CMK (cell line): ENCODE data around the gene PIGH.
"Not testable (repeated sequence)": the region's sequence is repeated elsewhere in the genome, so short reads cannot be mapped to it uniquely, and the experiment has no call there.

Source experiments
- DNase-seq: peaks from one replicate; pipeline ENCODE4 v3.0.0-alpha.2; 2010; ENCODE audit warnings: low read depth

The PIGH gene, protein sequence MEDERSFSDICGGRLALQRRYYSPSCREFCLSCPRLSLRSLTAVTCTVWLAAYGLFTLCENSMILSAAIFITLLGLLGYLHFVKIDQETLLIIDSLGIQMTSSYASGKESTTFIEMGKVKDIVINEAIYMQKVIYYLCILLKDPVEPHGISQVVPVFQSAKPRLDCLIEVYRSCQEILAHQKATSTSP

DNA sequence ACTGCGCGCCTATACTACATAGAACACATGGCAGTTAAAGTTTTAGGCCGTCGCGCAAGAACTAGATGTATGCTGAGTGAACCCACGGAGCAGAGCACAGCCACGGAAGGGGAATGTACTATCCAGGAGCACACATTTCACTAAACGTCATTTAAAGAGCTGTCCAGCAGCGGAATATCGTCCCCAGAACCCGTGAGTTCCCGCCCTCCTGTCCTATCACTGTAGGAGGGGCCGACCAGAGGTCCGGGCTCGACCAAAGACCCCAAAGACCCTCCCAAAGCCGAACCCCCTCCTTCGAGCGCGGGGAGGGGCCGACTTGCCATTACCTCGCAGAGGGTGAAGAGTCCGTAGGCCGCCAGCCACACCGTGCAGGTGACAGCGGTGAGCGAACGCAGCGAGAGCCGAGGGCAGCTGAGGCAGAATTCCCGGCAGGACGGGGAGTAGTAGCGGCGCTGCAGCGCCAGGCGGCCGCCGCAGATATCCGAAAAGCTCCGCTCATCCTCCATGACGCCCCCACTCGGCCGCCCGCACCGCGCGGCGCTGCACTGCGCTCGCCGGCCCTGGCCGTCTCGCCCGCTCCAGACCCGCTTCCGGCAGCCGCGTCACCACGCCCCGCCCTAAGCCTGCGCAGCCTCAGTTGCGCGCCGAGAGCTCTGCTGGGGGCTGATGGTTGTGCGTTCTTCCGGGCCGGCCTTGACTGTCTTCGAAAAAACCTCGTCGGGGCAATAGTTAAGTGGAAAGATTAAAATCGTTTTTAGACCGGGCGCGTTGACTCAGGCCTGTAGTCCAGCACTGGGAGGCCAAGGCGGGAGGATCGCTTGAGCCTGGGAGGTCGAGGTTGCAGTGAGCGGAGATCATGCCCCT is at the start of gene PIGH:
Gene PIGH, minus strand, starts transcription at position 571 of the 864 bp plus-strand sequence. Its CDS starts 65 bp downstream, at position 506.
- DNase-seq = peak; percentile 63

GRCh38 chr14:67646131-67646530 is 46.1 kb upstream of the PIGH start:
- DNase-seq = no peak

- no peak for DNase-seq
Observed at GRCh38 chr14:67645414-67645813, 45.3 kb upstream of the PIGH start.

GRCh38 chr14:67644428-67644827 is 44.4 kb upstream of the PIGH start:
- no peak for DNase-seq

GRCh38 chr14:67643713-67644112 is 43.6 kb upstream of the PIGH start:
- no peak for DNase-seq

DNA sequence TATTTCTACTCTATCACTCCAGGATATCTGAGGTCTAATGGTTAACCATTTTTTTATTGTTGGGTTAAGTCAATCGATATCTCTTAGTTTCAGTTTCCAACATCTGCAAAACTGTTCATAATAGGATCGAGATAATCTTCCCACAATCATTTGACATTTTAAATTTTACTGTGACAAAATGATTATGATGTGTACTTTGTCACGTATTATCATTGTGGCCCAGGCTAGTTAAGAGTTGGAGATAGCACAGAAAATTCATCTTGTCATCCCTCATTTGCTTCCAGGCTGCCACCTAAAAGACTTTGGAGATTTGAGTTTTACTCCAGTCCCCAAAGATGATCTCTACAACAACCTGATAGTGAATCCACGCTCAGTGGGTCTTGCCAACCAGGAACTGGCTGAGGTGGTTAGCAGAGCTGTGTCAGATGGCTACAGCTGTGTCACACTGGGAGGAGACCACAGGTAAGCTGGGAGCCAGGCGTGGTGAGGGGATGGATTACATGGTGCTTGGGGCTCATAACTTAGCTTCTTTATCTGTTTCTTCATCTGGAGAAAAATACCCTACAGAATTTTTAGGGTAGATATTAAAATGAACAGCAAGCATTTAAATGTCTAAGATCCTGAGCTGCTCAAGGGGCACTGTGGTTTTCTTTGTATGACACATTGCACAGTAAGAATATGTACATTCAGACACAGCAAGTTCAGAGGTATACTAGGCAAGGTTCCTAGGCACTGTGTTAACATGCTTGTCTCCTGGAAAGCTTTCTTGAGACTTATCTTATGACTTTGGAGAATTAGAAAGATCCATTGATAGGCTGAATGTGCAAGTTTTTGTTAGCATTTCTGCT is 42.1 kb upstream of the PIGH start:
- DNase-seq = no peak

GRCh38 chr14:67641480-67641879 is 41.4 kb upstream of the PIGH start:
- no peak for DNase-seq

DNA sequence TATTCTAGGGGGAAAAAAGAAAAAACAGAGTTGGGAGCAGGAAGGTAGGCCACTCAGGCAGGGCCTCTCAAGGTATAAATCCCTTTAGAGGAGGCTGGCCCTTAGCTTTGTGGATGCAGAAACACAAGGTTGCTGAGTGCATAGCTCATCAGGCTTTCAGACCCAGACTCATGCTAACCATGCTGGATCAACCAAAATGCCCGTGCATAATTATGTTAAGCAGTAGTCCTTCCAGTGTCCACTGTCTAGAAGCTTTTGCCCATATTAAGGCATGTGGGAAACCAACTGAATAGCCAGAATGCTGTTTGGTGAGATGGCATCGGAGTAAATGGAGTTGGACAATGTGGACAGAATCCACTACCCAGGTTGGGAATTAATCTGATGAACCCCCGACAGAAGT is 38.6 kb upstream of the PIGH start:
- no peak for DNase-seq

- DNase-seq = no peak
Observed at GRCh38 chr14:67636361-67636919, 36.4 kb upstream of the PIGH start.

DNA sequence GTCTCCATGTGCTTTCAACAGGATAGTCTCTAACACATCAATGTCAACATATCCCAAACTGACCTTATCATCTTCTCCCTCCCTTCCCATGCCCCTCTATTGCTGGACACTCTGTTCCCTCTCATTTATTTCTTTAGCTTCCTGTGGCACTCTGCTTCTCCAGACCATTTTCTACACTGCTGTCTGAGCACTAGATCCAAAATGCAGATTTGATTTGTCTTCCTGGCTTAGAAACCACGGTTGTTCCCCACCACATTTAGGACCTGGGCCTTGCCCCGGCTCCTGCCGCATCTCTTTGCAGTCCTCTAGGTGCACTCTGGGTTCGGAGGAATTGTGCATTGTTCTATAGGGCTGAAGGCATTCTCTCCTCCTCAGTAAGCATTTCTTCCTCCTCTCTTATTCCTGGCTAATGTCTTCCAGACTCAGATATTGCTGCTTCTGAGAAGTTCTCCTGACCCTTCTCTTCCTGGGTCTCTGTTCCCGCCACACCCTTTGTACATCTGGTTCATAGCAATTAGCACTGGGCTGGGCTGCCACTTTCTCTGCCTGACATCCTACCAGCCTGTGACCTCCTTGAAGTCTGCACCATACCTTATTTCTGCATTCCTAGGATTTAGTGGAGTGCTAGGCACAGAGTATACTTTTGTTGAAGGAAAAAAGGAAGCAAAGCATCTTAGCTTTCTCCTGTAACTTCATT is 33.5 kb upstream of the PIGH start:
- DNase-seq = no peak

GRCh38 chr14:67630938-67631337 is 30.9 kb upstream of the PIGH start:
- no peak for DNase-seq

DNA sequence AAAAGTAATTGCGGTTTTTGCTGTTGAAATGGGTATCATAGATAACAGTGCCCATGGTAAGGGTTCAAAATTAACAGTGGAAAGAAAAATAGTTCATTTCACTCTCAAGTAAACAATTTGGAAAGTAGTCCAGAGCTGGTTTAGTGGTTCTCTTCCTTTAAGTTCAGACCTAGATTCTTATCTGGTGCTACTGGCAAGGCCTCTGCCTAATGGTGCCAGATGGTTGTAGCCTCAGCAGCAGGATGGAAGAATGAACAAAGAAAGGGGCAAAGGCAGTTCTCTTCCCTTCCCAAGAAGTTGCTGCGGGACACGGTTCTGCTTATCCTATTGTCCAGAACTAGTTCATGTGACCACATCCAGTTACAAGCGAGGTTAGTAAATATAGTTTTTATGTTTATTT is 30.1 kb upstream of the PIGH start:
- no peak for DNase-seq

- no peak for DNase-seq
Observed at GRCh38 chr14:67627519-67627918, 27.5 kb upstream of the PIGH start.

DNA sequence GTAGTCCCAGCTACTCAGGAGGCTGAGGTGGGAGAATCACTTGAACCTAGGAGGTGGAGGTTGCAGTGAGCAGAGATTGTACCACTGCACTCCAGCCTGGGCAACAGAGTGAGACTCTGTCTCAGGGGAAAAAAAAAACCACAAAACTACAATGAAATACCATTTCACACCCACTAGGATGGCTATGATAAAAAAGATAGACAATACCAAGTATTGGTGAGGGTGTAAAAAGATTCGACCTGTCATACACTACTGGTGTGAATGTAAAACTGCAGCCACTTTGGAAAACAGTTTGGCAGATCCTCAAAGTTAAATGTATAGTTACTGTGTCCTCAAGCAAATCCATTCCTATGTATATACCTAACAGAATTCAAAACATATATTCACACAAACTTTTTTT is 26.1 kb upstream of the PIGH start:
- DNase-seq = not testable (repeated sequence)

DNA sequence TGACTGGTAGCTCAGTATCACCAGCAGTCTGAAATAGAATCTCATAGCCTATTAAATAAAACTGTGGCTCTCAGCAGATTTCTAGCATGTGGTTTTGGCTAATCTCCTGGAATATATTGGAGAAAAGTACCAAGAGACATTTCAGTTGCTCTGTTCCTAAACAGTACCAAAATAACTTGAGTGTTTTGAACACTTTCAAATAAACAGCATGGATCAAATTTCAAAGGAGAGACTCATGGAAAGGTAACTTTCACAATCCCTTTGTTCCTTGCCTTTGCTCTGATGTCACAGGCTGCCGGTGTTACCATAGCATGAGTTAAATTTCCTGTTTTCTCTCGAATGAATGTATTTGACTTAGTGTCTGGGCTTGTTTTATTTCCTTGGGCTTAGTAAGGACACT is 23.0 kb upstream of the PIGH start:
- no peak for DNase-seq

DNA sequence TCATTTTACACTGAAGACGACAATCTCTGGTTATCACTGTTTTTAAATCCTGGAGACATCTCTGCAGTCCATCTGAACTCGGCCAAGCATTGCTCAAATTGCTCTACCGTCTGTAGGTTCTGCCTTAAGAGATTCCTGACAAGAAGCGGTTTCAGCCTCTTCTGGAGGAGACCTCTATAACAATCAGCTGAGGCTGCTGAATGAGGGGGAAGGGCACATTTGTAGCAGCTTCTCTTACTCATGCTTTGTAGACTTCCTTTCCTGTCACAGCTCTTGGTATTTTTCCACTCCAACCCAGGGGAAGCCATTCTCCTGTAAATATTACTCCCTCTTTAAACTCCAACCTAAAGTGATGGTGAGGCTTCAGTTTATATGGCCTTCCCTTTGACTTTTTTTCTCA is 22.6 kb upstream of the PIGH start:
- DNase-seq = no peak

GRCh38 chr14:67620217-67620785 is 20.2 kb upstream of the PIGH start:
- no peak for DNase-seq

- DNase-seq = peak; percentile 74
Observed at GRCh38 chr14:67619446-67620216, 19.6 kb upstream of the PIGH start, which contains the start of gene ARG2. Gene ARG2 (plus strand): TSS chr14:67619920. CDS start chr14:67619978, 58 bp downstream.

DNA sequence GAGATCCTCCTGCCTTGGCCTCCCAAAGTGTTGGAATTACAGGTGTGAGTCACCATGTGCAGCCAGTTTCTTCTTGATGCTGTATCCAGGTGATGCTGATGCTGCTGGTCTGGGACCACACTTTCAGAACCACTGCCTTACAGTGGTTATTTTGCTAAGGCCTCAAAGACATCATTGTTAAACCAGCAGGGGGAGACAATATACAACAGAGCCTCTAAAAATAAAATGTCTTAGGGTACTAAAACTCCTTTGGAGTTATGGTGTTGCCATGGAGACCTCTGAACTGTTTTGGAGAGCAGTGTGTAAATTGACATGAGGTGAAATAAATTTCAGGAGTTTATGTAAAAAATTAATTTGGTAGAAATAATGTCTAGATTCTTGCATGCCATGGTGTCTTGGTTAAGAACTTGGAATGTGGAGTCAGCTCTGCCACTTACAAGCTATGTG is 18.6 kb upstream of the PIGH start:
- no peak for DNase-seq

DNA sequence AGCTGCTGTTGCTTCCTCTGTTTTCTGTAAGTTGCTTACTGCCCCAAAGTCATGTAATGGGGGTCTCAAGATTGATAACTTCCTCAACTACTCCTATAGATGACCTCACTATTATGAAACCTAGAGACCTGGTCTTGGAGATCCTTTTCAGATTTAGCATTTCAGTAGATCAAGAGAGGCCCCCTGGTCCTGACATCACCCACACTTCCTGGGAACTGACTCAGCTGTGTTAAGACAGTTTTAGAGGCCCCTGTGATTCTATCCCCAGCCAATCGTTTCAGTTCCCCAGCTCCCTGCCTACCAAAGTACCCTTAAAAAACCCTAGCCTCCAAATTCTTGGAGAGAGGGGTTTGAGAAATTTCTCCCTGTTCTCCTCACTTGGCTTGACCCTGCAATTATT is 10.4 kb upstream of the PIGH start:
- no peak for DNase-seq
